GM19468 (cell line): ENCODE measurements around the gene DENND10.
A peak's percentile ranks its signal among the peaks of the same experiment; 100 is the strongest.
"Not testable (repeated sequence)": the region's sequence is repeated elsewhere in the genome, so short reads cannot be mapped to it uniquely, and the experiment has no call there.

Source experiments
- ATAC-seq: cut with Tn5 transposase; IDR thresholded peaks from one replicate; pipeline ENCODE4 v1.9.1; 2021; ENCODE audit warnings: mild to moderate bottlenecking, moderate library complexity, moderate number of reproducible peaks; ENCODE audit not compliant: unreplicated experiment; ENCODE audit errors: extremely low read depth

DENND10 gene

DNA sequence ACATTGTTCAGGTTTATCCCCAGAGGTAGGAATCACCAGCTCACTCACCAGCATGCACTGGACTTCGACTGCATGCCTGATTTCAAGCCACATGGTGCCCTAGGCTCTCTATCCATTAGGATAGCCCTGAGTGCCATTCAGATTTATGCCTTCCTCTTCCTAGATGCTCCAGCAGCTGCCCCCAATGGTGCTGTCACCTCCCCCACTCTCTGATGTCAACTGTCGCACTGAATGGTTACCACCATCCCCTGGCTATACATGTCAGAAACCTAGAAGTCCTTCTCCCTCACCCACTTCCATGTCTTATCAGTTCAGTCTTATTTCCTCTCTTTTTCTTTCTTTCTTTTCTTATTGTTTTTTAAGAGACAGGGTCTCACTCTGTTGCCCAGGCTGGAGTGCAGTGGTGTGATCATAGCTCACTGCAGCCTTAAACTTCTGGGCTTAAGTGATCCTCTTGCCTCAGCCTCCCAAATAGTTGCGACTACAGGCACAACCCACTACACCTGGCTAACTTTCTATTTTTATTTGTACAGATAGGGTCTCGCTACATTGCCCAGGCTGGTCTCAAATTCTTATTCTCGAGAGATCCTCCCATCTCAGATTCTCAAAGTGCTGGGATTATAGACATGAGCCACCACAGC, 58.7 kb downstream of the DENND10 start:
- no peak for ATAC-seq

DNA sequence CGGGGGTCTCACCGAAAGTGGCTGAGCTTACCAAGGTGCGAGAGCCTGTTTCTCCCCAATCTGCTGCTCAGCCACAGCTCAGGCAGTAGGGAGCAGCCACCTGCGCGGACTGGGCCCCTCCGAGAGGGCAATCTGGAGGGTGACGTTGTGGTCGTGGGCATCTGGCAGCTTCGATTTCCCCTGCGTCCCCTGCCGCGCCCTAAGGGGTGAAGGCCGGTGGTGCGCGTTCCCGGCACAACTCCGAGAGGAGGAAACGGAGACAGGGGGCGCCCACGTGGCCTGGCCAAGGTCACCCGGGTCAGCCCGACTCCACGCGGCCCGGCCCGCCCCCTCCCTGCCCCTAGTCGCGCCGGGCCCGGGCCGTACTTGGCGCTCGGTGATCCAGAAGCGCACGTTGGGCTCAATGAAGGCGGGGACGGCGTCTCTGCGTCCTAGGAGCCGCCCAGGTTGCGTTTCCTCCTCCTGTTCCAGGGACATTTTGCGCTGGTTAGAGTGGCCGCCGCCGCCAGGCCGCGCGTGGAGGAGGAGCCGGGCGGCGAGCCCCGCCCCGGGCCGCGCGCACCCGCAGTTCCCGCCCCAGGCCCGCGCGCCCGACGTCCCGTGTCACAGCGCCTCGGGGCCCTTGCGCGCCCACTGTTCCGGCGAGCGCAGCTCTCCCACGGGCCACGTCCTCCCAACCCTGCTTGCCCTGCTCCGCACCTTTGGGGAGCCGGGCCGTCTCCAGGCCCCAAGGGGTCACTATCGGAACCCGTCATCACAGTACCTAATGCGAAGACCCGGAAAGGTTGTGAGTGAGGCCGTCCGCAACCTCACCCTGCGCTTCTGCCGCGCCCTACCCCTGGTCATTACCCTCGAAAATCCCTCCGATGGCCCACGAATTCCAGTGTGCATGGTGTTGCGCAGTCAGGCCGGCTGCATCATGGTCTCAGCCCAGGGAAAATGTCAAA, 61.5 kb downstream of the DENND10 start, which contains the start of gene SFXN4:
Gene SFXN4, minus strand, starts transcription at position 544 of the 947 bp plus-strand sequence. Its CDS starts 67 bp downstream, at position 477.
- ATAC-seq, result peak; percentile 73

DNA sequence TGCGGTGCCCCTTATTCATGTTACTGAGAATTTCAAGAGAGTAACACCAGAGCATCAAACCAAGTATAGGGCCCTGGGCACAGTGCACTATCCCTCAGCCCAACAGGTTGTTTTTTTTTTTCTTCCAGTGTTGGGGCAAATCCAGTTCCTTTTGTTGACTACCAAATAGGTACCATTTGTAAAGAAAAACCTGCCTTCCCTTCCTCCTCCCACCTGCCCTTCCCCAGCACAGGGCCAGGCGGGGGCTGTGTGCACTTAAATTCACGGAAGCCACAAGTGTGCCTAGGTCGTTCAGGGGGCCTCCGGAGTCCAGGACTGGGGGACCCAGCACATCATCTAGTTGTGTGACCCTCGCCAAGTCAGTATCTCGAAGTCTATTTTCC, 62.2 kb downstream of the DENND10 start:
- no peak for ATAC-seq

DNA sequence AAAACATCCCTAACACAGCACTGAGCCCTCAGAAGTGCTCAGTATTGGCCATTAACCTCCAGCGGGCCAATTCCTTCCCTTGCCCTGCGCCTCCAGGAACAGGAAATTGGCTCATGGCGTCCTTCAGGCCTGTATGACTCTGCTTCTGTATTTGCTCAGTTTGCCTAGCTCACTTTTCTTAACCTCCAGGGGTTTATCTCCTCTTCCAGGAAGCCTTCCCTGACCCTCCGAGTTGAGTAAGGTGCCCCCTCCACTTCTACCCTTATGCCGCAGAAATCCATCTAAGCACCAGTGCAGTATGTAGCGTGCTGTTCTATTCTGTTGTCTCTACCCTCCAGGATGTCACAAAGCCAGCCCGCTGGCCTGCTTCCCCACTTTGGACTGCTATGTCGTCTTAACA, 62.7 kb downstream of the DENND10 start:
- ATAC-seq, result no peak

DNA sequence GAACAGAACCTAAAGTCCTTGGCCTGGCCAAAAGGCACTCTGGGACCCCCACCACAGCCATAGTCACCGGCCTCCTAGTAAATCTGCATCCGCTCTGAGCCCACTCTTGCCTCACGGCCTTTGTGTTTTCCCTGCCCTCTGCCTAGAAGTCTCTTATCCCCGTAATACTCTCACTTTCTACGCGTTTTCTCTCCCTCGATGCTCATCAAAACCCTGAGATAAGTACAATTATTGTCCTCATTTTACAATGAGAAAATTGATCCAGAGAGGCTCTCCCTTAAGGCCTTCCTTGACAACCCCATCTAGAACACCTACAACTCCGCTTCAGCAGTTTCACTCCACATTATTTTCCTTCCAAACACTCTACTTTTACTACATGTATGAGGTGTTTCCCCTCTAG, 63.1 kb downstream of the DENND10 start:
- no peak for ATAC-seq

DNA sequence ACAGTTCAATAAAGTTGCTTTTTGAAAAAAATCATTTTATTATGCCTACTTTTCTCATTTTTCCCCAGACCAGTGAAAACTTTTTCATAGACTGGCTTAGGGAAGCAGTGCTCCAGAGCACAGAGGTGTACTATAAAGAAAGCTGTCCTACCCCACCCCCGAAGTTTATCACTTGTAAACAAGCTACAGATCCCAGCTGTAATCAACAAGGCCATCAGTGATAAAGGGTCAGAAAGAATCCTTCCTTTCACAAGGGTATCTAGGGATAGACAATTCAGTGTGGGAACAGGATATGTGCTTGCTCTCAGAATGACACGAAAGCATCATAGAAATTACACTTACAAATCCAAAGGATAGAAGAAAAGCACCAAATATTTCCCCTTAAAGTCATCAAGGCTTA, 70.2 kb downstream of the DENND10 start:
- no peak for ATAC-seq

DNA sequence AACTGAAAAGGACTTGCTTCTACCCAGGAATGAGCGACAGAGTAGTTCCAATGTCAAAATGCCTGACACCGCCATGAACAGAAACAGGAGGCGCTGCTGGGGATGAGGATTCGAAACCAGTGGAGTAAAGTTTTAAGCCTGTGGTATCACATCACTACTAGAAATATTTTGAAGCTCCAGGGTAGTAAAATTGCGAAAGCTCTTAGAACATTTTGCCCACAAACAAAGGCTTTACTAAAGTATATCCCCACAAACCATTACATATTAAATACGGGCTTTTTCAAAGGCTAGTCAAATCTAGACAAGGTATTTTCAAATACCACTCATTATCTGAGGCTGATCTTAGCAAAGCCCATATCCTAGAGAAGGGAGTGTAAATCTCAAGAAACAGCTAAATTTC, 72.3 kb downstream of the DENND10 start:
- no peak for ATAC-seq

DNA sequence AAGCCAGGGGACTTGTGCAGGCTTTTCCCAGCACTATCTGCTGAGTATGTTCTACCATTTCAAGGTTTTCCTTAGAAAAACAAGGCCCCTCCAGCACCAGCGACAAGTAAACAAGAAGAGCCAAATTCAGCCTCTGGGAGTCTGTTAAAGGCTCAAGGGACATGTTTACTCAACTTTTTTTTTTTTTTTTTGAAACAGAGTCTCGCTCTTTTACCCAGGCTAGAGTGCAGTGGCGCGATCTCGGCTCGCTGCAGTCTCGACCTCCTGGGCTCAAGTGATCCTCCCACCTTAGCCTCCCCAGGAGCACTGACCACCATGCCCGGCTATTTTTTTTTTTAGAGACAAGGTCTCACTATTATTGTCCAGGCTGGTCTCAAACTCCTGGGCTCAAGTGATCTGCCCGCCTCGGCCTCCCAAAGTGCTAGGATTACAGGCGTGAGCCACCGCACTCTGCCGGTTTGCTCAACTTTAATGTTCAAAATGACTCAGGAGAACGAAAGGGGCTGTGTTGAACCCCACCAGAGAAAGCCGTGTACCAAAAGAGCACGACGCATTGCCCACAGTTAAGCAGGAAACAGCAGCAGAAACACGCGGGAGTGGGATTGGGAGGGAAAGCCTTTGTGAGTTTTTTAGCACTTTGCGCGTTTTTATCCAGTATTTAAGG, 73.9 kb downstream of the DENND10 start:
- ATAC-seq, result no peak

DNA sequence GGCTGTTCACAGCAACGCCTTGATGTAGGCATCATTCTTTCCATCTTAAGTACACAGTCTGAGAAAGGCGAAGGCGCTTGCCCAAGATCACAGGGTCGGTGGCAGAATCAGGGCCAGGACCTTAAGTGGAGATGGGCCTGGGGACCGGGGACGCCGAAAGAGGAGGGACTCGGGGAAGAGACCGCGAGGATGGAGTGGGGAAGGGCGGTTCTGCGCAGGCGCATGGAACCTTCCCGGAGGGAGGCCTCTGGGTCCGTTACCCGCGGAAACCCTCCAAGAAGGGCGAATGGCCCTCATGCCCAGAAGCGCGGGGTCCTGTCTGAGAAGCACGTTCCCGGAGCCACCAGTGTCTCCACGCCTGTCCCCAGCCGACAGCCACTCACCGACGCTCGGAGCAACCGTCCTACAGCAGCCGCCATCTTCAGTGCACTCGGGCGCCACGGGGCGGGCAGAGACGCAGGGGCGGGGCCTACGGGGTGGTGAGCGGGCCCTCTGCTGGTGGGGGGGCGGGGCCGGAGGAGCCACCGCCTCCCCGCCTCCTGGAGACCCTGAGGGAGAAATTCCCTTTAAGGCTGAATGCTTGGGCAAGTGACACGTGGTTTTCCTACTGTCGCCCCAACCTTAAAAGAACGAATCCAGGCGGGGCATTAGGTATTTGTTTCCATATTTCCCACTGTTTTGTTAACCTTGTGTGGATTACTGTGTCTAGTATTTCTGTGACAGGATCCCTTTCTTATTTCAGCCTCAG, 74.6 kb downstream of the DENND10 start, which contains the start of gene PRDX3:
Gene PRDX3, minus strand, starts transcription at position 441 of the 748 bp plus-strand sequence. Its CDS starts 22 bp downstream, at position 419.
- peak; percentile 61 for ATAC-seq

DNA sequence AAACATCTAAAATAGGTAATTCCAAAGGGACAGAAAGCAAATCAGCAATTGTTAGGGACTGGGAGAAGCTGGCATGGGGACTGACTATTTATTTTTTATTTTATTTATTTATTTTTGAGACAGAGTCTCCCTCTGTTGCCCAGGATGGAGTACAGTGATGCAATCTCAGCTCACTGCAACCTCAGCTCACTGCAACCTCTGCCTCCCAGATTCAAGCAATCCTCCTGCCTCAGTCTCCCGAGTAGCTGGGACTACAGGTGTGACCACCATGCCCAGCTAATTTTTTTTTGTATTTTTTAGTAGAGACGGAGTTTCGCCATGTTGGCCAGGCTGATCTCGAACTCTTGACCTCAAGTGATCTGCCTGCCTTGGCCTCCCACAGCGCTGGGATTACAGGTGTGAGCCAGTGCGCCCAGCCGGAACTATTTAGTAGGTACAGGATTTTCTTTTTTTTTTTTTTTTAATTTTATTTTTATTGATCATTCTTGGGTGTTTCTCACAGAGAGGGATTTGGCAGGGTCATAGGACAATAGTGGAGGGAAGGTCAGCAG, 77.0 kb downstream of the DENND10 start:
- ATAC-seq, result not testable (repeated sequence)

DNA sequence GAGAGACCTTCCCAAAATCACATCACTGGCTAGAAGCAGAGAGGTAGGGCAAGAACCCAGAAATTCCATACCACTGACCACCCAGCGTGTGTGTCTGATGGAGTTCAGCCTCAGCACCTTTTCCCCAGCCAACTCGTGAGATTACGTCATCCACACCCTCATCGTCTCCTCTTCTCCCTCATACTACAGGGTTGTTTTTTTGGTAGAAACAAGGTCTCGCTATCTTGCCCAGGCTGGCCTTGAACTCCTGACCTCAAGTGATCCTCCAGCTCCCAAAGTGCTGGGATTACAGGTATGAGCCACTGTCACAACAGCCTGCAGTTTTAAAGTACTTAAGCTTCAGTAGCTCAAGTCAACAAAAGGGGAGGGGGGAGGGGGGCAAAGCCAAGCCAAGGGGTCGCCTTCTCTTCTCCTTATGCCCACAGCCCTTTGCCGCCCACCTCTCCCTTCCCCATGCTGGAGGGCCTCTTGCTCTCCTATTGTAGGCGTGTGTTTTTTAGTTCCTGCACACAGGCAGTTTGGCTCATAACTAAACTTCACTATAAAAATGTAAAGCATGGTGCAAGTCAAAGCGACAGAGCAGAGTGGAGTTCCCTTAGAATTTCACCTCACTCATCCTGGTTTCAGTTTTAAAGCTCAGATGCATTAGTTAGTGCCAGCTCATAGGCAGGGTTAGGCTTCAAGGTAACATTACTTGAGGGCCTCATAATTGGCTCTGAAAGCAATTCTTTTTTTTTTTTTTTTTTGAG, 79.9 kb downstream of the DENND10 start:
- no peak for ATAC-seq
